ENCODE results near the gene PKMYT1. TPM values are rescaled to one million over a fixed set of nuclear protein-coding genes. Genes with fewer than 3 reads are reported as not detected.
A peak's percentile ranks its signal among the peaks of the same experiment; 100 is the strongest.

The PKMYT1 gene
- total RNA-seq: 100 to 1,000 TPM; 101 to 117 TPM

- Mint-ChIP-seq H3K36me3 (ENCODE audit: low read depth) (peaks cover 27% of the 10 kb centered on the region), H3K27me3 (peaks cover 2% of the 10 kb centered on the region), H3K9me3 (ENCODE audit: low read depth) (no peaks in the 10 kb centered on the region), H3K27ac (peak within 1 kb of the TSS; percentile 84), H3K4me1 (peaks cover 6% of the 10 kb centered on the region), H3K4me3 (peak within 1 kb of the TSS; percentile 87)
- ChIA-PET POLR2A (interaction anchor here (0.6 to 1.2 kb wide), 3 partner anchors 9 to 110 kb away, joined by 3 to 5 read pairs (median 5); no protein-coding TSS in a partner anchor), CTCF (interaction anchor here (0.8 to 1.7 kb wide), 5 partner anchors 10 to 141 kb away, joined by 3 to 7 read pairs (median 4); partner anchors contain the start of gene PAQR4)
- DNase-seq: peak; percentile 97
- intact Hi-C loops (cut with DNase I, micrococcal nuclease): loop anchor here (1.0 to 5.0 kb wide), 11 partner anchors 10 to 259 kb away; partner anchors contain the start of genes FLYWCH1 (in 1 of the 2), PAQR4 (in 1 of the 2), SRRM2 (in 1 of the 2) and THOC6 (in 1 of the 2)
- ATAC-seq: peak; percentile 91
These were observed at the start of gene PKMYT1 for GRCh38 chr16:2980227-2981176. TSS of gene PKMYT1 (minus strand) at chr16:2980446. CDS start at chr16:2979657, 789 bp downstream.

GRCh38 chr16:3029491-3030221 lies 49.4 kb upstream of the PKMYT1 start:
- ChIA-PET POLR2A (interaction anchor here (1.2 to 1.6 kb wide), 2 partner anchors 10 to 22 kb away, joined by 3 read pairs; partner anchors contain the start of gene TNFRSF12A), CTCF (interaction anchor here (0.7 to 9.6 kb wide), 17 partner anchors 9 to 153 kb away, joined by 3 to 130 read pairs (median 5); partner anchors contain the start of genes IL32, MMP25 and TNFRSF12A)
- ATAC-seq (peak; percentile 69), DNase-seq (peak; percentile 85)
- intact Hi-C loops (cut with DNase I, micrococcal nuclease): loop anchor here in 1 of 2 experiments (1.0 to 2.0 kb wide), 2 partner anchors 61 to 71 kb away; partner anchors contain the start of gene PAQR4
- peak overlapping the region; percentile 67 for H3K4me3 Mint-ChIP-seq
- H3K4me1 Mint-ChIP-seq: peaks cover 23% of the 10 kb centered on the region
- peaks cover 12% of the 10 kb centered on the region for H3K36me3 Mint-ChIP-seq (ENCODE audit: low read depth)
- no peaks in the 10 kb centered on the region for H3K9me3 Mint-ChIP-seq (ENCODE audit: low read depth)
- H3K27ac Mint-ChIP-seq: peak overlapping the region; percentile 65
- peaks cover 37% of the 10 kb centered on the region for H3K27me3 Mint-ChIP-seq

- CTCF ChIA-PET: interaction anchor here (0.6 to 9.6 kb wide), 31 partner anchors 9 to 168 kb away, joined by 3 to 130 read pairs (median 5); partner anchors contain the start of genes CLDN6, IL32, KREMEN2 and MMP25
- intact Hi-C loops (cut with DNase I, micrococcal nuclease): loop anchor here (1.0 to 2.0 kb wide), 5 partner anchors 26 to 277 kb away; partner anchors contain the start of genes PAQR4 (in 1 of the 2) and SRRM2 (in 1 of the 2)
- POLR2A ChIA-PET: interaction anchor here (0.9 to 1.2 kb wide), 4 partner anchors 9 to 36 kb away, joined by 3 to 4 read pairs (median 3); partner anchors contain the start of genes IL32 and TNFRSF12A
- Mint-ChIP-seq H3K4me1 (peaks cover 26% of the 10 kb centered on the region), H3K27ac (peak overlapping the region; percentile 29), H3K36me3 (ENCODE audit: low read depth) (peaks cover 14% of the 10 kb centered on the region), H3K9me3 (ENCODE audit: low read depth) (no peaks in the 10 kb centered on the region), H3K4me3 (peak overlapping the region; percentile 67), H3K27me3 (peaks cover 33% of the 10 kb centered on the region)
- no peak for ATAC-seq
- peak; percentile 32 for DNase-seq
These were observed 48.6 kb upstream of the PKMYT1 start for GRCh38 chr16:3028716-3029319.

GRCh38 chr16:3027983-3028715 lies 47.9 kb upstream of the PKMYT1 start:
- H3K4me1 Mint-ChIP-seq: peaks cover 32% of the 10 kb centered on the region
- intact Hi-C loops (cut with DNase I, micrococcal nuclease): loop anchor here (1.0 to 2.0 kb wide), 4 partner anchors 25 to 276 kb away; partner anchors contain the start of genes PAQR4 (in 1 of the 2) and SRRM2 (in 1 of the 2)
- no peaks in the 10 kb centered on the region for H3K9me3 Mint-ChIP-seq (ENCODE audit: low read depth)
- H3K36me3 Mint-ChIP-seq (ENCODE audit: low read depth): peaks cover 14% of the 10 kb centered on the region
- no peak overlapping the region for H3K4me3 Mint-ChIP-seq
- DNase-seq: peak; percentile 95
- CTCF ChIA-PET: interaction anchor here (0.6 to 9.6 kb wide), 29 partner anchors 8 to 198 kb away, joined by 3 to 130 read pairs (median 5); partner anchors contain the start of genes CLDN6, IL32, KREMEN2 and TNFRSF12A
- POLR2A ChIA-PET: interaction anchor here (0.9 to 1.2 kb wide), 3 partner anchors 24 to 37 kb away, joined by 3 to 4 read pairs (median 3); partner anchors contain the start of gene IL32
- no peak overlapping the region for H3K27ac Mint-ChIP-seq
- ATAC-seq: peak; percentile 45
- H3K27me3 Mint-ChIP-seq: peaks cover 26% of the 10 kb centered on the region

GRCh38 chr16:3027489-3027795 lies 47.2 kb upstream of the PKMYT1 start:
- Mint-ChIP-seq H3K36me3 (ENCODE audit: low read depth) (peaks cover 14% of the 10 kb centered on the region), H3K4me3 (no peak overlapping the region), H3K4me1 (peaks cover 39% of the 10 kb centered on the region), H3K27ac (no peak overlapping the region), H3K9me3 (ENCODE audit: low read depth) (no peaks in the 10 kb centered on the region), H3K27me3 (peaks cover 19% of the 10 kb centered on the region)
- intact Hi-C loops (cut with DNase I, micrococcal nuclease): no loop called here
- no peak for ATAC-seq
- ChIA-PET POLR2A (no interaction called here), CTCF (interaction anchor here (0.6 to 9.6 kb wide), 18 partner anchors 8 to 157 kb away, joined by 3 to 130 read pairs (median 6); partner anchors contain the start of genes IL32, KREMEN2, TNFRSF12A and ZNF213)
- no peak for DNase-seq

GRCh38 chr16:3026609-3027488 lies 46.6 kb upstream of the PKMYT1 start:
- peaks cover 45% of the 10 kb centered on the region for H3K4me1 Mint-ChIP-seq
- peaks cover 14% of the 10 kb centered on the region for H3K36me3 Mint-ChIP-seq (ENCODE audit: low read depth)
- ChIA-PET POLR2A (no interaction called here), CTCF (interaction anchor here (0.6 to 9.6 kb wide), 15 partner anchors 15 to 156 kb away, joined by 3 to 130 read pairs (median 6); partner anchors contain the start of gene IL32)
- no peaks in the 10 kb centered on the region for H3K9me3 Mint-ChIP-seq (ENCODE audit: low read depth)
- no peak overlapping the region for H3K27ac Mint-ChIP-seq
- intact Hi-C loops (cut with DNase I, micrococcal nuclease): no loop called here
- DNase-seq (no peak), ATAC-seq (no peak)
- H3K4me3 Mint-ChIP-seq: no peak overlapping the region
- peaks cover 17% of the 10 kb centered on the region for H3K27me3 Mint-ChIP-seq

- no peaks in the 10 kb centered on the region for H3K9me3 Mint-ChIP-seq (ENCODE audit: low read depth)
- no peak overlapping the region for H3K27ac Mint-ChIP-seq
- H3K4me3 Mint-ChIP-seq: no peak overlapping the region
- peaks cover 14% of the 10 kb centered on the region for H3K36me3 Mint-ChIP-seq (ENCODE audit: low read depth)
- no peak for ATAC-seq
- peaks cover 52% of the 10 kb centered on the region for H3K4me1 Mint-ChIP-seq
- CTCF ChIA-PET: interaction anchor here (1.1 to 5.7 kb wide), 6 partner anchors 13 to 106 kb away, joined by 3 to 30 read pairs (median 5); no protein-coding TSS in a partner anchor
- POLR2A ChIA-PET: no interaction called here
- peaks cover 15% of the 10 kb centered on the region for H3K27me3 Mint-ChIP-seq
- intact Hi-C loops (cut with DNase I, micrococcal nuclease): no loop called here
- DNase-seq: no peak
These were observed 45.7 kb upstream of the PKMYT1 start for GRCh38 chr16:3026003-3026378.

- ATAC-seq (no peak), DNase-seq (no peak)
- peaks cover 13% of the 10 kb centered on the region for H3K27me3 Mint-ChIP-seq
- POLR2A ChIA-PET: interaction anchor here (1.5 kb wide), 1 partner anchor 110 kb away, joined by 3 read pairs; the partner anchor contains the start of gene ZNF213
- intact Hi-C loops (cut with DNase I, micrococcal nuclease): loop anchor here in 1 of 2 experiments (2.0 kb wide), 2 partner anchors 109 to 979 kb away; partner anchors contain the start of genes NTHL1, TSC2 and ZNF213
- no peak overlapping the region for H3K27ac Mint-ChIP-seq
- CTCF ChIA-PET: interaction anchor here (0.7 to 5.7 kb wide), 7 partner anchors 10 to 104 kb away, joined by 3 to 30 read pairs (median 5); no protein-coding TSS in a partner anchor
- peaks cover 14% of the 10 kb centered on the region for H3K36me3 Mint-ChIP-seq (ENCODE audit: low read depth)
- H3K4me3 Mint-ChIP-seq: peak overlapping the region; percentile 74
- H3K9me3 Mint-ChIP-seq (ENCODE audit: low read depth): no peaks in the 10 kb centered on the region
- peaks cover 56% of the 10 kb centered on the region for H3K4me1 Mint-ChIP-seq
These were observed 45.1 kb upstream of the PKMYT1 start for GRCh38 chr16:3025032-3026002.
